ENCODE data around the gene LRRC8A.
A peak's percentile ranks its signal among the peaks of the same experiment; 100 is the strongest.
"Not testable (repeated sequence)": the region's sequence is repeated elsewhere in the genome, so short reads cannot be mapped to it uniquely, and the experiment has no call there.

The LRRC8A gene

DNA sequence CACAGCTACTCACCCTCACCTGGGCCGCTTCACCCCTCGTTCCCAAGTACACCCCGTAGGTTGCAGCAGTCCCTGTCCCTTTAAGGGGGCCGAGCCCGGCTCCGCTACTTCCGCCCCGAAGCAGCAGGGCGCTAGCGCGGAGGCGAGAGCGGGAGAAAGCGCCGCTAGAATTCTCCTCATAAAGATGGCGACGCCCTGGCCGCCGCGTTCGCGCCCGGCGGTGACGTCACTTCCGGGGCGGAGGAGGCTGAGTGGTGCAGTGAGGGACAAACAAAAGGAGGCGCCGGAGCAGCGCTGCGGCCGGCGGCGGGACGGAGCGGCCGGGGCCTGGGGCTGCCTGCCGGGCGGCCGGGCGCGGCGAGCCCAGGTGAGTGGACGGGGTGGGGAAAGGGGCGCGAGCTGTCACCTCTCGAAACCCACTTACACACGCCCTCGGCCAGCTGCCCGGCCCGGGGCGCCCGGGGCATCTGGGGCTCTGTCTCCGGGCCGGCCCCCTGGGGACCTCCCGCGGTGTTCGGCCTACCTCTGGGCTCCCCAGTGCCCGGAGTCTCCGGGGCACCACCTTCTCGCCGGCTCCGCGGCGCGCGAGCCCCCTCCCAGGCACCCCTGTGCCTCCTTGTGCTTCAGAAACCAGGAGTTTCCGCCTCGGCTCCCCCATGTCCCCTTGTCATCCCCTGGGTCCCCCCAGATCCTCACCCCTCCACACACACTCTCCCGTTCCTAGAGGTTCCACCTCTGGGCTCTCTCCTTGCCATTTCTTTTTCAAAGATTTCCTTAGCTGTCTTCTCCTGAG, at the start of gene LRRC8A, which contains the start of gene KYAT1:
TSS of gene LRRC8A (plus strand) at position 250 of the 793 bp plus-strand sequence. CDS start 25,032 bp downstream, outside the sequence.
TSS of gene KYAT1 (minus strand) at position 67 of the 793 bp plus-strand sequence. CDS start 36,545 bp downstream, outside the sequence.
- peak; percentile 95 for DNase-seq

DNA sequence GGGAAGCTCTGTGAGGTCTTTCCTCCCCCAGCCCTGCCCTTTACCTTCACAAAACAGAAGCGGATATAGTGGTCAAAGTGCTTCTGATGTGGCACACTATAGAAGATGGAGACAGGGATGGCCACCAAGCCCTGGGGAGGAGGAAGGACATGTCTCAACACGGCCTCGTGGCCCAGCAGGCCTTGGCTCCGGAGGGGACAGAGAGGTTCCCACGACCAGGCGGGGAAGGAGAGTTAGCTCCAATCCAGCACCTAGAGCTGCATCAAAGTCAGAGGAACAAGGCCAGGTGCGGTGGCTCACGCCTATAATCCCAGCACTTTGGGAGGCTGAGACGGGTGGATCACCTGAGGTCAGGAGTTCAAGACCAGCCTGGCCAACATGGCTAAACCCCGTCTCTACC, 48.2 kb upstream of the LRRC8A start:
- DNase-seq: no peak

DNA sequence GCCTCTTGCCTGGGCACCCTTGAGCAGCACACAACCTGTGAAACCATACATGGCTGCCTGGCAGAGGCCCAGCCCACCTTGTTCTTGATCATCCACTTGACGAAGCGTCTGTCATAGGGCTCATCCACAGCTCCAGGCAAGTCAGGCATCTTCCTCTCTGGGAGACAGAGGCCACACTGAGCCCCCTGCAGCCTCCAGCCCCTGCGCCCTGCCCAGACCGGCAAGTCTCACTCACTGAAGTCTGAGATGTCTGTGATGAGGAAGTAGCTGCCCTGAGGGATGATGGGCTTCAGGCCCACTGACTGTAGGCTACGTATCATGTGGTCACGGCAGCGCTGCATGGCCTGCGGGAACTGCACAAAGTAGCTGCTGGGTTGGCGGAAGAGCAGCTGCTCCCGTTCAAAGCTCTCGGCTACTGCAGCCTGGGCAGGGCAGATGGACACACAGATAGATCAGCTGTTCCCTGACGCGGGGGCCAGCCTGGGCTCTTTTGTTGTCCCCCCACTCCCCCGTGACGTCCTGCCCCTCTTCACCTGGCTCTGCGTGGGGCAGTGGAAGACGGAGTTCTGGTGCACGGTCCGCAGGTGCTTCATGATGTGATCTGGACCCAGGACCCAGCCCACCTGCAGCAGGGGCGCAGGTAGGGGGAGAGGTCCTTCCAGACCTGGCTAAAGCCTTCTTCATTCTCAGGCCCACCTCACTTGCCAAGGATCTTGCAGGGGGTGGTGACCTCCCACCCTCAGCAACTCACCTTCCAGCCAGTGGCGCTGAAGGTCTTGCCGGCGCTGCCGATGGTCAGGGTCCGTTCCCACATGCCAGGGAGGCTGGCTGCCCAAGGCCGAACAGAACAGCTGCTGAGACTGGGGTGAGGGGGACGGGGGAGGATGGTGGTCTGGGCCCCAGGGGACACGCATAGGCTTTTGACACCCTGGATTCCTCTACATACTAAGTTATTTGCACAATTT, 46.4 kb upstream of the LRRC8A start:
- DNase-seq: no peak

DNA sequence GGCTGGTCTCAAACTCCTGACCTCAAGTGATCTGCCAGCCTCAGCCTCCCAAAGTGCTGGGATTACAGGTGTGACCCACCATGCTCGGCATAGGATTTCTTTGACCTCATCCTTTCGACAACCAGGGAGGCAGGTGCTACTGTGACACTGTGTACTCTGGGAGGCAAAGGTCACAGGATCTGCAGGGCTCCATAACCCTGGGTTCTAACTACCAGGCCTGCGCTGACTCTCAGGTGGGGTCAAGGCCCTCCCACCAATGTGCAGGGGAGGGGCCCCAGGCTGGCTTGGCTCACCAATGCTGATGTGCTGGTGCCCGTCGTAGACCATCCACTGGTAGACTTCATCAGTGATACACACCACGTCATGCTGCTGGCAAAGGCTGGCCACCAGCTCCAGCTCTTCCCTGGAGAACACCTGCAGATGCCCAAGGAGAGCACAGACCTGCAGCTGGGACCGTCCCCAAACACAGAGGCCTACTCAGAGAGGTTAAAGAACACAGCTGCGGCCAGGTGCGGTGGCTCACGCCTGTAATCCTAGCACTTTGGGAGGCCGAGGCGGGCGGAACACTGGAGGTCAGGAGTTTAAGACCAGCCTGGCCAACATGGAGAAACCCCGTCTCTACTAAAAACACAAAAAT, 45.3 kb upstream of the LRRC8A start:
- DNase-seq: no peak

DNA sequence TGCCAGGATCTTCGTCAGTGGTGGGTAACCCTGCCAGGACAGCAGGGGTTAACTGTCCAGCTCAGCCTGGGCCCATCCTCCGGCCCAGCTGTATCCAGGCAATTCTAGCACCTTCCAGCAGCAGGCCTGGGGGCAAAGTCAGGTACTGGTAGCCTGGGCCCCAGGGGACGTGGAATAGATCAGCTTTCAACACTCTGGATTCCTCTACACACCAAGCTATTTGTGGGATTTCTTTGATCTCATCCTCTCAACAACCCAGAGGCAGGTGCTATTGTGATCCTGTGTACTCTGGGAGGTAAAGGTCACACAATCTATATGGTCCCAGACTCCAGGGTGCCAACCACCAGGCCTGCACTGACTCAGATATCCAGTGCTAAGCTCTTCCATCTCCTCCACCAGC, 43.6 kb upstream of the LRRC8A start:
- DNase-seq: no peak

DNA sequence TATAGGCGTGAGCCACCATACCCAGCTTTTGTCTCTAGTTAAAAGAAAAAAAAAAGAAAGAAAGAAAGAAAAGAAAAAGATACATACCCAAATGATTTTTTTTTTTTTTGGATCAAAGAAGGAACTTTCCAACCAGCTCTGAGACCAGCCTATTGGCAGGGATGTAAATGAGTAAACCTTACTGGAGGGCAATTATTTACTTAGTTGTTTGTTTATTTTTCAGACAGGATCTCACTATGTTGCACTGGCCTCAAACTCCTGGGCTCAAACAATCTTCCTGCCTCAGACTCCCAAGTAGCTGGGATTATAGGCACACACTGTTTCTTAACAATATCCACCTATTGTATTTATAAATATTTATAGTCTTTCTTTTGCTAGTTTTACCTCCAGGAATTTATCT, 41.4 kb upstream of the LRRC8A start:
- DNase-seq: no peak

DNA sequence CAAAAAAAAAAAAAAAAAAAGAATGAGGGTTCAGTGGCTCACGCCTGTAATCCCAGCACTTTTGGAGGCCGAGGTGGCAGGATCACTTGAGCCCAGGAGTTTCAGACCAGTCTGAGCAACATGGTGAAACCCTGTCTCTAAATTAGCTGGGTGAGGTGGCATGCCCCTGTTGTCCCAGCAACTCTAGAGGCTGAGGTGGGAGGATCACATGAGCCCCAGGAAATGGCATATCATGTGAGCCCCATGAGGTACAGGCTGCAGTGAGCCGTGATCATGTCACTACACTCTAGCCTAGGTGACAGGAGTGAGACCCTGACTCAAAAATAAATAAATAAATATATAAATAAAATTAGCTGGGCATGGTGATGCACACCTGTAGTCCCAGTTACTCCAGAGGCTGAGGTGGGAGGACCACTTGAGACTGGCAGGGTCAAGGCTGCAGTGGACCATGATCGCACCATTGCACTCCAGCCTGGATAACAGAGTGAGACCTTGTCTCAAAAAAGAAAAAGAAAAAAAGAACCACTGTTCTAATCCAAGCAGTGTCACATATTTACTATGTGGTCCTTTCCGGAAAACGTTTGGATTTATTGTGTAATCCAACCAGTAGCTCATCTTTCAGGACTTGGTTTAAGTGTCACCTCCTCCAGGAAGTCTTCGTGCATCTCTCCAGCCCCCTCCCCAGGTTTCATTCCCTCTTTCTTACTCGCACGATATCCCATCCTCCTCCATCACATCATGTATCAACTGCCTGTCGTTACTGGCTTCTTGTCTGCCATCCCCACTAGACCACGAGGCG, 40.0 kb upstream of the LRRC8A start:
- DNase-seq: no peak

DNA sequence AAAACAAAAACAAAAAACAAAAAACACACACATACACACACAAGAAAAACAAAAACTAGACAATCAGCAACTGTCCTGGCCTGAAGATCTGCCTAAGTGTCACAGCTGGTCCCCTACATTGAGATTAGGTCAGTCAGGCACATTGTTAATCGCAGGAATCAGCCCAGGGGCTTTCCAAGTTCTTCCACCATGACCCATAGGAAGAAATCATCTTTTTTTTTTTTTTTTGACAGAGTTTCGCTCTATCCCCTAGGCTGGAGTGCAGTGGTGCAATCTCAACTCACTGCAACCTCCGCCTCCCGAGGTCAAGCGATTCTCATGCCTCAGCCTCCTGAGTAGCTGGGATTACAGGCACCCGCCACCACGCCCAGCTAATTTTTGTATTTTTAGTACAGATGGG, 38.8 kb upstream of the LRRC8A start:
- not testable (repeated sequence) for DNase-seq

DNA sequence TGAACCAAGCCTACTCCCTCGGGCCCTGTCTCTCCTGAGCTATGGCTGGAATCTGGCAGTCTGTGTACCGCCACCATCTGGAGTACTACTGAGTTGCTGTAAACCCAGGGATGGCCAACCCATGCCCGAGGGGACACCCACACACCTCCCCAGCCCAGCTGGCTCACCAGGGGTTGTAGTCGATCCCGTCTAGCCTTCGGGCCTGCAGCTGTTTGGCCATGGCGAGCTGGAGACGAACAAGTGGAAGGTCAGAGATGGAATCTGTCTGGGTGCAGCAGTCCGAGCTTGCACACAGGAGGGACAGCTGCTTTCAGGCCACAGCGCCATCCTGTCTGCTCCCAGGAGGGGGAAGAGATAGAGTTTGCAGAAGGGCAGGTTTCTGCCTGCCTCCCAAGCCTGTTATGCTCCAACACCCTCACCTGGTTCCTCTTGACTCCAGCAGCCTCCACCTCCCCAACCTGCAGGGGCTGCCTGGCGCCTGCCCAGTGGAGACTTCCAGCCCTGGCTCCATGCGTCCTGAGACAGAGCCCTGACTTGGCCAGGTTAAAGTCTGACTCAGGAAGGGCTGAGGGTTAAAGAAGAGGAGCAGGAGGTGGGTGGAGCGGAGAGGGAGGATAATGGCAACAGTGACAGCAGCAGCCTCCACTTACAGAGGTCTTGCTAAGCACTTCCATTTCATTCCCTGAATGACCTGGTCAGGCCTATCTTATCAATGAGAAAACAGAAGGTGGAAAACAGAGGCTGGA, 36.6 kb upstream of the LRRC8A start:
- DNase-seq: no peak

DNA sequence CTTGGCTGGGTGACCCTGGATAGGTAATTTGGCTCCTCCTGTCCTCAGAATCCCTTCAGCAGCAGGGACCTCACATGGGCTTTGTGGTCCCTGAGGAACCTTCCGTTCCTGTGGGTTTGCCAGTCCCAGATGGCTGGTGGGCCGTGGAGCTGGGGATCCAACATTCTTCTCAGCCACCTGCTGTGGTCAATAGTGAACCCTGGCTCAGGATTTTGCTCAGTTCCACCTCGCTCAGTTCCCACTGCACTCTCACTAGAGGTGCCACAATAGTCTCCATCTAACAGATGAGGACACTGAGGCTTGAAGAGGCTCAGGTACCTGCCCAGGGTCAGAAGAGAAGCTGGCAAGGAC, 35.3 kb upstream of the LRRC8A start:
- DNase-seq: no peak

DNA sequence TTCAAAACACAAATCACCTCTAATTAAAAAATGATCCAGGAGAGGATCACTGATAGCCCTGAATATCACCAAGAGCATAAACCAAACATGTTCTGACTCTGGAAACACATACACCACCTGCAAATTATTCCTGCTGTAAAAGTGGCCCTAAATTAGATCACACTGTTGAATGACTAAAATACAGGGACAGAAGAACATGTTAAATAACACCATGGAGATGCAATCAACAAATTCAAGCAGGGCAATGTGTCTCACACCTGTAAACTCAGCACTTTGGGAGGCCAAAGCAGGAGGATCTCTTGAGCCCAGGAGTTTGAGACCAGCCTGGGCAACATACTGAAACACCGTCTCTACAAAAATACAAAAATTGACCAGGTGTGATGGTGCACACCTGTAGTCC, 34.1 kb upstream of the LRRC8A start:
- DNase-seq: no peak

DNA sequence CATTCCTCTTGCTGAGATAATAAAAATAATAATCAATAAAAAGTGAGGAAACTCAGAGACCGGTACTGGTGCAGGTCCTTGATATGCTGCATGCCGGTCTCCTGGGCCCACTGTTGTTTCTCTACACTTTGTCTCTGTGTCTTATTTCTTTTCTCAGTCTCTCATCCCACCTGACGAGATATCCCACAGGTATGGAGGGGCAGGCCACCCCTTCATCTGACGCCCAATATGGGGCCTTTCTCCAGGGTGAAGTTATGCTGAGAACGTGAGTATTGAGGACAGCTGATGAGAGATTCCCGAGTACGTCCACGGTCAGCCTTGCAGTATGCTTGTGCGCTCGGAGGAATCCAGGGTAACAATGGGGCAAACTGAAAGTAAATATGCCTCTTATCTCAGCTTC, 30.9 kb upstream of the LRRC8A start:
- not testable (repeated sequence) for DNase-seq

DNA sequence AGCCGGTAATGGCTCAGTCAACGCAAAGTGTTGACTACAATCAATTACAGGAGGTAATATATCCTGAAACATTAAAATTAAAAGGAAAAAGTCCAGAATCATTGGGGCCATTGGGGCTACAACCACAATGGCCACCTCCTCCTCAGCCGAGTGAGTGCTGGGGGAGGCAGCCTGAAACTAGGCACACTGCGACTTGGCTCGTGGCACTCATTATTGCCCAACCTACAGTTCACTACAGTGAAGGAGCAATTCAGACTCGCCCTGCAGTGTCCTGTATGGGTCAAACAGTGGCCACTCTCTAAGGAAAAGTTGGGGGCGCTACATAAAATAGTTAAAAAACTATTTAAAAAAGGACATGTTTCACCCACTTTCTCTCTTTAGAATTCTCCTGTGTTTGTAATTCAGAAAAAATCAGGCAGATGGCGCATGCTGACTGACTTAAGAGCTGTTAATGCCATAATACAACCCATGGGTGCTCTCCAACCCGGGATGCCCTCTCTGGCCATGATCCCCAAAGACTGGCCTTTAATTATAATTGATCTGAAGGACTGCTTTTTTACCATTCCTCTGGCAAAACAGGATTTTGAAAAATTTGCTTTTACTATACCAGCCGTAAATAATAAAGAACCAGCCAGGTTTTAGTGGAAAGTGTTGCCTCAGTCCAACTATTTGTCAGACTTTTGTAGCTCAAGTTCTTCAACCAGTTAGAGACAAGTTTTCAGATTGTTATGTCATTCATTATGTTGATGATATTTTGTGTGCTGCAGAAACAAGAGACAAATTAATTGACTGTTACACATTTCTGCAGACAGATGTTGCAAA, 29.9 kb upstream of the LRRC8A start:
- peak; percentile 20 for DNase-seq

DNA sequence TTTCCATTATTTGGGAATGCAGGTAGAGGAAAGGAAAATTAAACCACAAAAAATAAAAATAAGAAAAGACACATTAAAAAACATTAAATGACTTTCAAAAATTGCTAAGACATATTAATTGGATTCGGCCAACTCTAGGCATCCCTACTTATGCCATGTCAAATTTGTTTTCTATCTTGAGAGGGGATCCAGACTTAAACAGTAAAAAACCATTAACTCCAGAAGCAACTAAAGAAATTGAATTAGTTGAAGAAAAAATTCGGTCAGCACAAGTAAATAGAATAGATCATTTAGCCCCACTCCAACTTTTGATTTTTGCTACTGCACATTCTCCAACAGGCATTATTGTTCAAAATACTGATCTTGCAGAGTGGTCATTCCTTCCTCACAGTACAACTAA, 29.3 kb upstream of the LRRC8A start:
- not testable (repeated sequence) for DNase-seq

DNA sequence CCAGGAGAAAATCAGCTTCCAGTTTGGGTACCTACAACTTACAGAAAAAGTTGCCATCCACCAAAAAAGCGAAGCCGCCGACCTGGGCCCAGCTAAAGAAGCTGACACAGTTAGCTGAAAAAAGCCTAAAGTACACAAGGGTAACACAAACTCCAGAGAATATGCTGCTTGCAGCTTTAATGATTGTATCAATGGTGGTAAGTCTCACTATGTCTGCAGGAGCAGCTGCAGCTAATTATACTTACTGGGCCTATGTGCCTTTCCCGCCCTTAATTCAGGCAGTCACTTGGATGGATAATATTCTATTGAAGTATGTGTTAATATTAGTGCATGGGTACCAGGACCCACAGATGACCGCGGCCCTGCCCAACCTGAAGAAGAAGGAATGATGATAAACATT, 27.5 kb upstream of the LRRC8A start:
- DNase-seq: not testable (repeated sequence)

DNA sequence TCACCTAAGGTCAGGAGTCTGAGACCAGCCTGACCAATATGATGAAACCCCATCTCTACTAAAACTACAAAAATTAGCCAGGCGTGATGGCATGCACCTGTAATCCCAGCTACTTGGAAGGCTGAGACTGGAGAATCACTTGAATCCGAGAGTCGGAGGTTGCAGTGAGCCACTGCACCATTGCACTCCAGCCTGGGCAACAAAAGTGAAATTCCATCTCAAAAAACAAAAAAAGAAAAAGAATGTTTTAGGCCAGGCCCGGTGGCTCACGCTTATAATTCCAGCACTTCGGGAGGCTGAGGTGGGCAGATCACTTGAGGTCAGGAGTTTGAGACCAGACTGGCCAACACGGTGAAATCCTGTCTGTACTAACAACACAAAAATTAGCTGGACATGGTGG, 23.5 kb upstream of the LRRC8A start:
- not testable (repeated sequence) for DNase-seq

DNA sequence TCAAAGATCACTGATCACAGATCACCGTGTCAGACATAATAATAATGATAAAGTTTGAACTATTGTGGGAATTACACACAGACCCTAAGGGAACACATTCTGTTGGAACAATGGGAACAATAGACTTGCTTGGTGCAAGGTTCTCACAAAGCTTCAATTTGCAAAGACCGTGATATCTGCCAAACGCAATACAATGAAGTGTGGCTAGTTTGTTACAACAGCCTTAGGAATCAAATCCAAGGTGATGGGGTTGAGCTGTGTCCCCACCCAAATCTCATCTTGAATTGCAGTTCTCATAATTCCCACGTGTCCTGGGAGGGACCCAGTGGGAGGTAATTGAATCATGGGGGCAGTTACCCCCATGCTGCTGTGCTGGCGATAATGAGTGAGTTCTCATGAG, 21.0 kb upstream of the LRRC8A start:
- DNase-seq: no peak

DNA sequence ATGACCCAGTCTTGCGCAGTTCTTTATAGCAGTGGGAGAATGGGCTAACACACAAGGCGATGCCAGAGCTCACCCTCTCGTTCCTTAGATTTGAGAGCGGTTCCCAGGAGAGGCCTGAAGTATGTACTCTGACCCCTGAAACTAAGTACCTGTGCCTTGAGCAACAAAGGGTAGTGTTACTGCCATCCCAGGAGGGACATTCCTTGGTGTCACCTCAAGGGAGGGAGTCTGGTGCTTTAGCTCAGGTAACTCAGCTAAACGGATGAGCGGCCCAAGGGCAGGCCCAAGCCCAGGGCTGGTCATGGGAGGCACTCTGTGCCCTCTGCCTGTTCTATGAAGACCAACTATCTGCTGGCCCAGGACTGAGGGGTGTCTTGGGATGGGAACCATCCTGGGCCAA, 20.4 kb upstream of the LRRC8A start:
- no peak for DNase-seq

DNA sequence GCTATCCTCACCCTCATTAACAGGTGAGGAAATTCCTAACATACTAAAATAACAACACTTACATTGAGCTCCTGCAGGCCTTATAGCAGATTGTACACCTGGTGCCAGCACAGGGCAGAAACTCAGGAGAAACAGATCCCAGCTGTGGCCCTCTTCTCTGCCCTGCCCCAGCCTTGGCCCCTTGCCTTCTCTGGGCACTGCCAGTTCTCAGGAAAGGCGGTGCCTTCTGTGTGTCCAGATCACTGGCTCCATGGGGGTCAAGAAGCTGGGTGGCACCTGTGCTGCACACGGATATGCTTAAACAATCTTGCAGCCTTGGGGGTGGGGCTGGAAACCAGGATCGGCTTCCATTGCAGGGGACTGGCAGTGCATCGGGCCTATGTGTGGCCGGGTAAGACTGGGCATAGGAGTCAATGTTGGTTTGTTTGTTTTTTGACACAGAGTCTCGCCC, 19.5 kb upstream of the LRRC8A start:
- no peak for DNase-seq

DNA sequence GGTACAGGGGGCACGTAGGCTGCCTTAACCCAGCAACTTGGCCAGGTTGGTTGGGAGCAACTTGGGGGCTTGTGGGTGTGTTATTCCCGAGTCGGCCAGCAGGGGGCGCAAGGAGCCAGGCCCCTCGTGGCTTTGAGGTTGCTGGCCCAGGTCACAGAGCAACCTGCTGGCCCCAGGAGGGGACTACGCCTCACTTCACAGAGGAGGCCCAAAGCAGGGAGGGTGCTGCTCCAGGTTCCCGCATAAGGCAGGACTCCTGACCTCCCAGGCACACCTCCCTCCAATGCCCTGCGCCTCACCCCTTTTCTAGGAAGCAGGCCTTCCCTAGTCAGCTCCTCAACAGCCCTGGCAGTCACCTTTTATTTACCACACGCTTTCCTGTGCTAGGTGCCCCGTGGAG, 18.3 kb upstream of the LRRC8A start:
- DNase-seq: peak; percentile 37

All from fibroblast of upper back skin (primary cell).